Astrocyte of the spinal cord (primary cell): Measurements from ENCODE around the gene STAT6.

Experiments used
- DNase-seq: peaks from one replicate; pipeline ENCODE4 v3.0.0; 2011; ENCODE audit warnings: low read depth, low spot score
- H3K4me3 ChIP-seq: 2 replicates; pipeline ENCODE4 v1.5.1; 2011; ENCODE audit warnings: low read depth, mild to moderate bottlenecking, low read length, moderate library complexity
- CTCF ChIP-seq: IDR thresholded peaks from 2 replicates; pipeline ENCODE4 v1.5.1; 2012; ENCODE audit warnings: low read depth, mild to moderate bottlenecking, low read length, inconsistent platforms
- in situ Hi-C: cut with HindIII; loops from 2 replicates; pipeline ENCODE4 v1.10.0; 2017; ENCODE audit warnings: low sequenced_read_pairs

The STAT6 gene

GRCh38 chr12:57119294-57120085 lies 8.3 kb upstream of the STAT6 start:
- TF ChIP-seq CTCF, result no peak
- no peak for DNase-seq
- in situ Hi-C loops, result no loop called here
- H3K4me3 ChIP-seq, result no peak overlapping the region

GRCh38 chr12:57118711-57119271 lies 7.6 kb upstream of the STAT6 start:
- H3K4me3 ChIP-seq, result no peak overlapping the region
- no peak for TF ChIP-seq CTCF
- in situ Hi-C loops, result no loop called here
- DNase-seq, result no peak

- TF ChIP-seq CTCF, result no peak
- DNase-seq, result no peak
- in situ Hi-C loops, result no loop called here
- no peak overlapping the region for H3K4me3 ChIP-seq
These were observed 5.6 kb upstream of the STAT6 start for GRCh38 chr12:57116580-57117281.

GRCh38 chr12:57112492-57113294 lies 1.5 kb upstream of the STAT6 start:
- DNase-seq, result no peak
- in situ Hi-C loops, result no loop called here
- TF ChIP-seq CTCF, result peak; percentile 83
- H3K4me3 ChIP-seq, result no peak overlapping the region

GRCh38 chr12:57110104-57111030 lies 795 bp downstream of the STAT6 start:
- H3K4me3 ChIP-seq, result peak overlapping the region; percentile 69
- TF ChIP-seq CTCF, result no peak
- no peak for DNase-seq
- in situ Hi-C loops, result no loop called here
